ENCODE measurements around the gene MMP15. TPM values are rescaled to one million over a fixed set of nuclear protein-coding genes. Genes with fewer than 3 reads are reported as not detected.
A peak's percentile ranks its signal among the peaks of the same experiment; 100 is the strongest.

The MMP15 gene
- total and polyA plus RNA-seq, 2 of the 13 experiments (the other 11 are each of a cell fraction or from before 2014, with no cell fraction given) = 35.2 to 44.9 TPM

GRCh38 chr16:58000706-58001676, 24.6 kb upstream of the MMP15 start, which contains the start of gene USB1 (continued):
- 0 out of 2 replicates have a peak, but pooled peaks have one; percentile 21 for TF ChIP-seq STAT6 (CRISPR knock-in tag; IDR thresholded peaks at IDR 0.05; ENCODE audit: borderline replicate concordance)
- no peak; the same call in 1 of the 2 replicates for TF ChIP-seq ZNF513 (CRISPR knock-in tag; conservative IDR thresholded peaks at IDR 0.05)
- TF ChIP-seq ZNF3 (CRISPR knock-in tag; IDR thresholded peaks at IDR 0.05) = no peak
- TF ChIP-seq ETV6 (CRISPR knock-in tag; conservative IDR thresholded peaks at IDR 0.05) = no peak
- TF ChIP-seq ZNF230 (CRISPR knock-in tag; IDR thresholded peaks at IDR 0.05) = 0 out of 2 replicates have a peak, but pooled peaks have one; percentile 49
- no peak; the same call in 1 of the 2 replicates for TF ChIP-seq NFKBIZ (CRISPR knock-in tag; IDR thresholded peaks at IDR 0.05)
- no peak for TF ChIP-seq RCOR2 (CRISPR knock-in tag; IDR thresholded peaks at IDR 0.05)
- TF ChIP-seq ZNF883 (CRISPR knock-in tag; IDR thresholded peaks at IDR 0.05; ENCODE audit: not compliant biosample characterization) = peak; percentile 67
- no peak for TF ChIP-seq PAX8 (CRISPR knock-in tag; IDR thresholded peaks at IDR 0.05; ENCODE audit: borderline replicate concordance)
- no peak for TF ChIP-seq TCF12 (IDR thresholded peaks at IDR 0.05)
- peak; percentile 74; the same call in 1 of the 2 replicates for TF ChIP-seq TCF12 (CRISPR knock-in tag; IDR thresholded peaks at IDR 0.05)
- no peak for TF ChIP-seq BATF2 (CRISPR knock-in tag; IDR thresholded peaks at IDR 0.05)
- no peak for TF ChIP-seq NFAT5 (CRISPR knock-in tag; IDR thresholded peaks at IDR 0.05)
- TF ChIP-seq TCF7 (IDR thresholded peaks at IDR 0.05; ENCODE audit: low read depth) = no peak
- peak; percentile 23 for TF ChIP-seq RXRB (CRISPR knock-in tag; IDR thresholded peaks at IDR 0.05; ENCODE audit: borderline replicate concordance)
- peak; percentile 96 for TF ChIP-seq ZNF543 (CRISPR knock-in tag; IDR thresholded peaks at IDR 0.05)
- TF ChIP-seq MLX (CRISPR knock-in tag; IDR thresholded peaks at IDR 0.05) = 0 out of 2 replicates have a peak, but pooled peaks have one; percentile 25
- TF ChIP-seq REXO4 (CRISPR knock-in tag; IDR thresholded peaks at IDR 0.05; ENCODE audit: borderline replicate concordance) = no peak

All from HepG2 (cell line).